ENCODE results near the gene EPB41L4A.
"Not testable (repeated sequence)": the region's sequence is repeated elsewhere in the genome, so short reads cannot be mapped to it uniquely, and the experiment has no call there.

DNA sequence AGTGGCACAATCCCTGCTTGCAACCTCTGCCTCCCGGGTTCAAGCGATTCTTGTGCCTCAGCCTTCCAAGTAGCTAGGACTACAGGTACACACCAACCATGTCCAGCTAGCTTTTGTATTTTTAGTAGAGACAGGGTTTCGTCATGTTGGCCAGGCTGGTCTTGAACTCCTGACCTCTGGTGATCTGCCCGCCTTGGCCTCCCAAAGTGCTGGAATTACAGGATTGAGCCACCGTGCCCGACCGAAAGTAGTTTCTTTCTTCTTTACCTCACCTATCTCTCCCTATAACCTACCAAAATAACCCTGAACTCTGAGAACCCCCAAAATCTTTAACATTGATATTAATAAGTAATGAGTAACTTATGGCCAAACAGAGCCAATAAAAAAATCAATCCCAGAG, 196.1 kb downstream of the EPB41L4A start:
- TF ChIP-seq POLR2A, POLR2AphosphoS5, EP300 (IDR thresholded peaks at IDR 0.05): not testable (repeated sequence)
- TF ChIP-seq, protein P1, sequence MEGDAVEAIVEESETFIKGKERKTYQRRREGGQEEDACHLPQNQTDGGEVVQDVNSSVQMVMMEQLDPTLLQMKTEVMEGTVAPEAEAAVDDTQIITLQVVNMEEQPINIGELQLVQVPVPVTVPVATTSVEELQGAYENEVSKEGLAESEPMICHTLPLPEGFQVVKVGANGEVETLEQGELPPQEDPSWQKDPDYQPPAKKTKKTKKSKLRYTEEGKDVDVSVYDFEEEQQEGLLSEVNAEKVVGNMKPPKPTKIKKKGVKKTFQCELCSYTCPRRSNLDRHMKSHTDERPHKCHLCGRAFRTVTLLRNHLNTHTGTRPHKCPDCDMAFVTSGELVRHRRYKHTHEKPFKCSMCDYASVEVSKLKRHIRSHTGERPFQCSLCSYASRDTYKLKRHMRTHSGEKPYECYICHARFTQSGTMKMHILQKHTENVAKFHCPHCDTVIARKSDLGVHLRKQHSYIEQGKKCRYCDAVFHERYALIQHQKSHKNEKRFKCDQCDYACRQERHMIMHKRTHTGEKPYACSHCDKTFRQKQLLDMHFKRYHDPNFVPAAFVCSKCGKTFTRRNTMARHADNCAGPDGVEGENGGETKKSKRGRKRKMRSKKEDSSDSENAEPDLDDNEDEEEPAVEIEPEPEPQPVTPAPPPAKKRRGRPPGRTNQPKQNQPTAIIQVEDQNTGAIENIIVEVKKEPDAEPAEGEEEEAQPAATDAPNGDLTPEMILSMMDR (IDR thresholded peaks at IDR 0.05) = not testable (repeated sequence)
